AG04450 (cell line): ENCODE measurements around the gene TMEM117. TPM values are rescaled to one million over a fixed set of nuclear protein-coding genes. Genes with fewer than 3 reads are reported as not detected.

ENCODE experiments used
- CTCF ChIA-PET: fragments of 300-600, 350-600 bp; formaldehyde crosslinking; extraction: SDS; loops from one replicate; lab custom pipeline; 2022; ENCODE audit warnings: antibody characterized with exemption, inconsistent platforms; lab: Charles Lee
- POLR2A ChIA-PET: fragments of 350-600 bp; formaldehyde crosslinking; extraction: SDS; loops from one replicate; lab custom pipeline; 2021; ENCODE audit warnings: antibody characterized with exemption, inconsistent platforms; lab: Yijun Ruan, JAX
- DNase-seq: peaks from one replicate; pipeline ENCODE4 v3.0.0-alpha.2; 2011; ENCODE audit warnings: low read depth, low spot score
- H3K27ac ChIP-seq: one replicate; pipeline ENCODE4 v1.5.1; 2012; ENCODE audit warnings: low read depth, low read length, control low read depth
- H3K27me3 ChIP-seq: one replicate; pipeline ENCODE4 v1.6.0; 2012; ENCODE audit warnings: low read length; ENCODE audit not compliant: control insufficient read depth, insufficient read depth
- H3K4me3 ChIP-seq: 2 replicates; pipeline ENCODE4 v1.5.1; 2011; ENCODE audit warnings: mild to moderate bottlenecking, low read depth, low read length, control low read depth
- H3K9me3 ChIP-seq: 2 replicates; pipeline ENCODE4 v1.5.1; 2012; ENCODE audit warnings: low read length; ENCODE audit not compliant: control insufficient read depth, insufficient read depth
- CTCF ChIP-seq: IDR thresholded peaks from 2 replicates; pipeline ENCODE4 v1.5.1; 2011; ENCODE audit warnings: low read depth, low read length, control low read depth, inconsistent platforms
- polyA plus RNA-seq: library from polyadenylated mRNA; depleted of rRNA; stranded (reverse); fragments of >200 nt; gene quantifications from 2 replicates; pipeline ENCODE4 v1.2.3, GENCODE V29; 2011

Gene TMEM117
- polyA plus RNA-seq, 1 experiment, result 11.3 TPM

GRCh38 chr12:43914923-43915468, 79.1 kb downstream of the TMEM117 start:
- no peak for TF ChIP-seq CTCF
- H3K27me3 ChIP-seq, result no peaks in the 10 kb centered on the region
- no peak for DNase-seq
- H3K27ac ChIP-seq, result no peak overlapping the region
- no peaks in the 10 kb centered on the region for H3K9me3 ChIP-seq
- POLR2A ChIA-PET, result no interaction called here
- H3K4me3 ChIP-seq, result no peak overlapping the region
- CTCF ChIA-PET, result interaction anchor here (1.4 kb wide), 1 partner anchor 41 kb away, joined by 3 read pairs; no protein-coding TSS in a partner anchor

DNA sequence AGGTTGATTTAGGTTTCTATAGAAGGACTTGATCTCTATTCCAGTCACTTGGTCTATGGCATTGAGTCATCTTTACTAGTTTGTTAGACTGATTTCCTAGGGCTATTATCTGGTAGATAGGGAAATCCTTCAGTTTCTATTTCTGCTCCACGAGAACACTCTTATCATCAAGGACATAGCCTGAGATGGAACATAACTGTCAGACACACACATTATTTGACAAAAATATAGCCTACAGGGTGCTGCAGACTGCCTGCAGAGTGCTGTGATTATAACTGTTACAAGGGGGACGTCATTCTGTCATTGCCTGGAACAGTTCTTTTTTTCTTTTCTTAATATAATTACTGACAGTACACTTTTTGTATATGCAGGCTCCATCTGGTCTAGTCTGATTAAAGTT, 82.0 kb downstream of the TMEM117 start:
- no peak for TF ChIP-seq CTCF
- Histone ChIP-seq H3K9me3 (no peaks in the 10 kb centered on the region), H3K27ac (no peak overlapping the region), H3K27me3 (no peaks in the 10 kb centered on the region), H3K4me3 (no peak overlapping the region)
- CTCF ChIA-PET, result interaction anchor here (1.1 kb wide), 1 partner anchor 35 kb away, joined by 5 read pairs; no protein-coding TSS in a partner anchor
- POLR2A ChIA-PET, result no interaction called here
- DNase-seq, result no peak

- H3K27me3 ChIP-seq, result no peaks in the 10 kb centered on the region
- no peaks in the 10 kb centered on the region for H3K9me3 ChIP-seq
- ChIA-PET CTCF (no interaction called here), POLR2A (no interaction called here)
- no peak for TF ChIP-seq CTCF
- H3K4me3 ChIP-seq, result no peak overlapping the region
- DNase-seq, result no peak
- no peak overlapping the region for H3K27ac ChIP-seq
These were observed 85.9 kb downstream of the TMEM117 start for GRCh38 chr12:43921666-43922337.

- no peak overlapping the region for H3K27ac ChIP-seq
- ChIA-PET POLR2A (no interaction called here), CTCF (no interaction called here)
- peaks cover 2% of the 10 kb centered on the region; the same call in 1 of the 2 replicates for H3K9me3 ChIP-seq
- no peak for TF ChIP-seq CTCF
- no peaks in the 10 kb centered on the region for H3K27me3 ChIP-seq
- DNase-seq, result no peak
- no peak overlapping the region for H3K4me3 ChIP-seq
These were observed 94.2 kb downstream of the TMEM117 start for GRCh38 chr12:43930032-43930431.

DNA sequence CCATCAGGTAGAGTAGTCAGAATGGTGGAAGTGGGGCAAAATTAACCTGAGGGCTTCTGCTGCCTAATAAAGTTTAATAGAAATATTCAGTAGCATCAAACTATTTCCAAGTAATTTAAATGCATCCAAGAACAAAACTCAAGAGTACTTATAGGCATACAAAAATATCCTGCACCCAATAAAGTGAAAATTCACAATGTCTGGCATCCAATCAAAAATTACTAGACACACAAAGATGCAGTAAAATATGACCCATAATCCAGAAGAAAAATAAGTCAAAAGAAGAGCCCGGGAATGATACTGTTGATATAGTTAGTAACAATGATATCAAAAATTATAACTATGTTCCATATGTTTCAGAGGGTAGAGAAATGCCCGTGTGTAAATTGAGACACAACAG, 95.3 kb downstream of the TMEM117 start:
- Histone ChIP-seq H3K4me3 (no peak overlapping the region), H3K9me3 (peaks cover 2% of the 10 kb centered on the region; the same call in 1 of the 2 replicates), H3K27me3 (no peaks in the 10 kb centered on the region), H3K27ac (no peak overlapping the region)
- ChIA-PET CTCF (no interaction called here), POLR2A (no interaction called here)
- no peak for DNase-seq
- TF ChIP-seq CTCF, result no peak
